Keratinocyte (primary cell): Measurements from ENCODE around the gene TNNC1. TPM values are rescaled to one million over a fixed set of nuclear protein-coding genes. Genes with fewer than 3 reads are reported as not detected.

ENCODE experiments used
- DNase-seq: peaks from one replicate; pipeline ENCODE4 v3.0.0-alpha.2; 2011; ENCODE audit warnings: low read depth, missing footprints, low spot score
- FAIRE-seq: peaks from 2 replicates; lab custom pipeline; 2011; peaks lifted over from hg19 to GRCh38; lab: Jason Lieb, UNC
- H2AFZ ChIP-seq: 2 replicates; pipeline ENCODE4 v1.6.0; 2012; ENCODE audit warnings: low read length, control low read depth, inconsistent platforms; ENCODE audit not compliant: control insufficient read depth
- H3K27ac ChIP-seq: 2 replicates; pipeline ENCODE4 v1.5.1; 2011; ENCODE audit warnings: low read length; ENCODE audit not compliant: control insufficient read depth, insufficient read depth
- H3K27me3 ChIP-seq: 3 replicates; pipeline ENCODE4 v1.6.0; 2011; ENCODE audit warnings: low read length; ENCODE audit not compliant: control insufficient read depth, insufficient read depth; ENCODE audit errors: extremely low read depth
- H3K36me3 ChIP-seq, 2 experiments: 2 replicates in 1 of 2; 3 replicates in 1 of 2; pipeline ENCODE4 v1.5.1; 2011; ENCODE audit warnings: low read length in 2 of 2, mild to moderate bottlenecking in 1 of 2; ENCODE audit not compliant: control insufficient read depth in 2 of 2, insufficient read depth in 2 of 2; ENCODE audit errors: extremely low read depth in 1 of 2
- H3K4me1 ChIP-seq: 3 replicates; pipeline ENCODE4 v1.5.1; 2011; ENCODE audit warnings: low read length; ENCODE audit not compliant: control insufficient read depth, insufficient read depth; ENCODE audit errors: extremely low read depth
- H3K4me2 ChIP-seq: 3 replicates; pipeline ENCODE4 v1.6.0; 2011; ENCODE audit warnings: low read depth, low read length; ENCODE audit not compliant: control insufficient read depth, insufficient read depth; ENCODE audit errors: extremely low read depth
- H3K4me3 ChIP-seq, 3 experiments: fragments of 200-600 bp in 1 of 3; sonication (generic) in 1 of 3; 2 replicates in 2 of 3; 3 replicates in 1 of 3; pipeline ENCODE4 v1.5.1; 2011 to 2016; ENCODE audit warnings: low read length in 3 of 3, mild to moderate bottlenecking in 3 of 3, control low read depth in 2 of 3, inconsistent platforms in 1 of 3, low read depth in 1 of 3, mixed read lengths in 1 of 3, mixed run types in 1 of 3, moderate library complexity in 1 of 3; ENCODE audit not compliant: control insufficient read depth in 2 of 3, insufficient read depth in 2 of 3; ENCODE audit errors: extremely low read depth in 1 of 3
- H3K79me2 ChIP-seq: 2 replicates; pipeline ENCODE4 v1.6.0; 2012; ENCODE audit warnings: low read length; ENCODE audit not compliant: control insufficient read depth, insufficient read depth
- H3K9ac ChIP-seq: 3 replicates; pipeline ENCODE4 v1.6.0; 2011; ENCODE audit warnings: low read length; ENCODE audit not compliant: control insufficient read depth, insufficient read depth; ENCODE audit errors: extremely low read depth
- H3K9me1 ChIP-seq: 3 replicates; pipeline ENCODE4 v1.6.0; 2011; ENCODE audit warnings: low read length; ENCODE audit not compliant: control insufficient read depth, insufficient read depth; ENCODE audit errors: extremely low read depth
- H3K9me3 ChIP-seq: 2 replicates; pipeline ENCODE4 v1.5.1; 2012; ENCODE audit warnings: low read depth, low read length; ENCODE audit not compliant: control insufficient read depth
- H4K20me1 ChIP-seq: 3 replicates; pipeline ENCODE4 v1.6.0; 2011; ENCODE audit warnings: low read length; ENCODE audit not compliant: control insufficient read depth, insufficient read depth; ENCODE audit errors: extremely low read depth
- CTCF ChIP-seq, 3 experiments: IDR thresholded peaks in 1 of 3; conservative IDR thresholded peaks in 1 of 3; optimal IDR thresholded peaks in 1 of 3; 2 replicates in 2 of 3; 3 replicates in 1 of 3; pipeline versions ENCODE3 to v1.5.1; 2011; ENCODE audit warnings: low read length in 3 of 3, mild to moderate bottlenecking in 3 of 3, moderate library complexity in 2 of 3, control low read depth in 1 of 3, inconsistent platforms in 1 of 3; ENCODE audit not compliant: insufficient read depth in 2 of 3; ENCODE audit errors: extremely low read depth in 1 of 3
- EZH2 ChIP-seq: IDR thresholded peaks from one replicate; pipeline ENCODE4 v1.6.1; 2012; ENCODE audit warnings: inconsistent platforms, mild to moderate bottlenecking, low read length, moderate library complexity
- dilution Hi-C: fragments of 300-500 bp; cut with MboI; formaldehyde crosslinking; loops from one replicate; pipeline ENCODE4 v1.7.0; 2020; ENCODE audit warnings: low sequenced_read_pairs; ENCODE audit not compliant: extremely low pct_ligation_motif_present
- polyA plus RNA-seq, 5 experiments: library from polyadenylated mRNA; depleted of rRNA in 3 of 5; stranded (reverse) in 3 of 5; stranded (forward) in 1 of 5; unstranded in 1 of 5; fragments of >200 nt; gene quantifications; 1 replicate in 1 of 5; 2 replicates in 3 of 5; 3 replicates in 1 of 5; pipeline versions ENCODE4 v1.2.1 to v1.2.3, GENCODE V29; 2011 to 2012; ENCODE audit warnings: missing spikeins in 2 of 5, low read depth in 1 of 5, low replicate concordance in 1 of 5

TNNC1 gene
- polyA plus RNA-seq, 1 donor (not counting 4 experiments of a cell fraction or from before 2014, with no cell fraction given) = 0.33 TPM

GRCh38 chr3:52452570-52453221, 1.1 kb downstream of the TNNC1 start:
- Histone ChIP-seq H3K4me2 (no peak overlapping the region), H3K4me3 (no peak overlapping the region), H2AFZ (no peak overlapping the region), H3K4me1 (peaks cover 30% of the 10 kb centered on the region), H3K36me3 (no peaks in the 10 kb centered on the region), H3K9me1 (no peaks in the 10 kb centered on the region), H3K9me3 (no peaks in the 10 kb centered on the region), H4K20me1 (peaks cover 8% of the 10 kb centered on the region), H3K27ac (no peak overlapping the region), H3K79me2 (peaks cover 25% of the 10 kb centered on the region), H3K9ac (no peak overlapping the region), H3K27me3 (no peaks in the 10 kb centered on the region)
- no peak for TF ChIP-seq CTCF (optimal IDR thresholded peaks at IDR 0.05 in 1 of 3, IDR thresholded peaks at IDR 0.05 in 1 of 3, conservative IDR thresholded peaks at IDR 0.05 in 1 of 3; ENCODE audit: extremely low read depth in 1 of 3, insufficient read depth in 2 of 3, low read length in 3 of 3)
- no peak for TF ChIP-seq EZH2
- dilution Hi-C loops = no loop called here
- no peak for DNase-seq
- no peak for FAIRE-seq

- dilution Hi-C loops = no loop called here
- Histone ChIP-seq H3K36me3 (no peaks in the 10 kb centered on the region), H3K9ac (no peak overlapping the region), H4K20me1 (peaks cover 3% of the 10 kb centered on the region), H3K79me2 (peaks cover 20% of the 10 kb centered on the region), H3K9me3 (no peaks in the 10 kb centered on the region), H3K27ac (no peak overlapping the region), H3K27me3 (no peaks in the 10 kb centered on the region), H3K9me1 (no peaks in the 10 kb centered on the region), H3K4me1 (peaks cover 24% of the 10 kb centered on the region), H2AFZ (no peak overlapping the region), H3K4me3 (no peak overlapping the region), H3K4me2 (no peak overlapping the region)
- no peak for FAIRE-seq
- no peak for DNase-seq
- TF ChIP-seq CTCF (optimal IDR thresholded peaks at IDR 0.05 in 1 of 3, IDR thresholded peaks at IDR 0.05 in 1 of 3, conservative IDR thresholded peaks at IDR 0.05 in 1 of 3; ENCODE audit: extremely low read depth in 1 of 3, insufficient read depth in 2 of 3, low read length in 3 of 3) (no peak), EZH2 (no peak)
Observed at GRCh38 chr3:52452126-52452525, 1.7 kb downstream of the TNNC1 start.
